IMR-90 (cell line): ENCODE measurements around the gene SDK1. TPM values are rescaled to one million over a fixed set of nuclear protein-coding genes. Genes with fewer than 3 reads are reported as not detected.

Experiments used
- ATAC-seq: fragments of 200-7000 bp; cut with Tn5 transposase; 2 replicates; pipeline ENCODE4 v1.9.1; 2020; ENCODE audit warnings: low read depth, mild to moderate bottlenecking, moderate library complexity
- BruUV-seq: library from RNA; stranded (reverse); fragments of 400-500 nt; replicated peaks from 2 replicates; lab custom pipeline; 2021; lab: Mats Ljungman, UMichigan
- CTCF ChIA-PET: fragments of 300-600 bp; formaldehyde crosslinking; extraction: SDS; loops from one replicate; lab custom pipeline; 2021; ENCODE audit warnings: antibody characterized with exemption; lab: Yijun Ruan, JAX
- POLR2A ChIA-PET: fragments of 300-600 bp; sonication (Branson Sonifier 250); formaldehyde crosslinking; loops from one replicate; lab custom pipeline; 2022; ENCODE audit warnings: antibody characterized with exemption; ENCODE audit not compliant: unreplicated experiment; lab: Charles Lee
- DNase-seq: peaks from one replicate; pipeline ENCODE4 v3.0.0; 2013
- H2AFZ ChIP-seq: replicated peaks from 2 replicates; pipeline ENCODE3; 2013; ENCODE audit warnings: low read length, mild to moderate bottlenecking; ENCODE audit not compliant: poor library complexity
- H2AK5ac ChIP-seq: 2 replicates; pipeline ENCODE4 v1.6.1; 2013; ENCODE audit warnings: low read depth, low read length, inconsistent platforms
- H2AK9ac ChIP-seq: replicated peaks from 2 replicates; pipeline ENCODE3; 2013; ENCODE audit warnings: mild to moderate bottlenecking, low read depth, low read length, moderate library complexity; ENCODE audit not compliant: poor library complexity
- H2BK120ac ChIP-seq: 2 replicates; pipeline ENCODE4 v1.6.1; 2013; ENCODE audit warnings: low read depth, low read length, inconsistent platforms
- H2BK15ac ChIP-seq: 3 replicates; pipeline ENCODE4 v1.6.1; 2013; ENCODE audit warnings: low read depth, low read length, inconsistent platforms
- H2BK20ac ChIP-seq: 2 replicates; pipeline ENCODE4 v1.6.1; 2013; ENCODE audit warnings: low read depth, mild to moderate bottlenecking, inconsistent platforms, low read length, moderate library complexity
- H2BK5ac ChIP-seq: 2 replicates; pipeline ENCODE4 v1.6.1; 2013; ENCODE audit warnings: mild to moderate bottlenecking, low read depth, low read length, inconsistent platforms; ENCODE audit not compliant: poor library complexity, severe bottlenecking
- H3K14ac ChIP-seq: replicated peaks from 2 replicates; pipeline ENCODE4 v1.6.1; 2013; ENCODE audit warnings: low read depth, low read length, inconsistent platforms
- H3K18ac ChIP-seq: 2 replicates; pipeline ENCODE4 v1.6.1; 2013; ENCODE audit warnings: low read depth, low read length, control low read depth
- H3K23ac ChIP-seq: 2 replicates; pipeline ENCODE4 v1.6.1; 2013; ENCODE audit warnings: low read depth, low read length, inconsistent platforms
- H3K27ac ChIP-seq: 2 replicates; pipeline ENCODE4 v1.5.1; 2013; ENCODE audit warnings: mild to moderate bottlenecking, control low read depth, low read length; ENCODE audit not compliant: insufficient read depth
- H3K27me3 ChIP-seq: 2 replicates; pipeline ENCODE4 v1.6.1; 2013; ENCODE audit warnings: low read length; ENCODE audit not compliant: control insufficient read depth, insufficient read depth
- H3K36me3 ChIP-seq: 2 replicates; pipeline ENCODE4 v1.6.1; 2013; ENCODE audit warnings: low read length, mixed read lengths; ENCODE audit not compliant: control insufficient read depth, insufficient read depth
- H3K4ac ChIP-seq: 2 replicates; pipeline ENCODE4 v1.6.1; 2013; ENCODE audit warnings: low read depth, low read length, inconsistent platforms
- H3K4me1 ChIP-seq: 2 replicates; pipeline ENCODE4 v1.6.1; 2013; ENCODE audit warnings: low read length, mixed read lengths; ENCODE audit not compliant: control insufficient read depth, insufficient read depth
- H3K4me2 ChIP-seq: 2 replicates; pipeline ENCODE4 v1.6.1; 2013; ENCODE audit warnings: low read depth, mild to moderate bottlenecking, control low read depth, low read length, moderate library complexity
- H3K4me3 ChIP-seq: 2 replicates; pipeline ENCODE4 v1.5.1; 2013; ENCODE audit warnings: low read depth, mild to moderate bottlenecking, control low read depth, low read length, moderate library complexity; ENCODE audit not compliant: insufficient read depth
- H3K56ac ChIP-seq: 2 replicates; pipeline ENCODE4 v1.6.1; 2013; ENCODE audit warnings: low read length, inconsistent platforms; ENCODE audit not compliant: insufficient read depth; ENCODE audit errors: extremely low read depth
- H3K79me1 ChIP-seq, 2 experiments: 2 replicates each; pipeline ENCODE4 v1.6.1; 2013; ENCODE audit warnings: low read length in 2 of 2, inconsistent platforms in 1 of 2, low read depth in 1 of 2
- H3K9ac ChIP-seq: 2 replicates; pipeline ENCODE4 v1.6.1; 2013; ENCODE audit warnings: low read depth, low read length, control low read depth
- H3K9me1 ChIP-seq: 2 replicates; pipeline ENCODE4 v1.6.1; 2013; ENCODE audit warnings: low read length, inconsistent platforms; ENCODE audit not compliant: insufficient read depth
- H3K9me3 ChIP-seq: 2 replicates; pipeline ENCODE4 v1.6.1; 2013; ENCODE audit warnings: low read length; ENCODE audit not compliant: control insufficient read depth, insufficient read depth
- H4K20me1 ChIP-seq: 2 replicates; pipeline ENCODE4 v1.6.1; 2013; ENCODE audit warnings: low read length, inconsistent platforms; ENCODE audit not compliant: insufficient read depth
- H4K5ac ChIP-seq: 2 replicates; pipeline ENCODE4 v1.6.1; 2013; ENCODE audit warnings: mild to moderate bottlenecking, low read depth, low read length, control low read depth
- H4K8ac ChIP-seq, 2 experiments: 2 replicates each; pipeline ENCODE4 v1.6.1; 2013; ENCODE audit warnings: low read depth in 2 of 2, low read length in 2 of 2, control low read depth in 1 of 2, inconsistent platforms in 1 of 2
- H4K91ac ChIP-seq: 2 replicates; pipeline ENCODE4 v1.6.1; 2013; ENCODE audit warnings: low read depth, low read length, inconsistent platforms; ENCODE audit not compliant: insufficient read depth
- BHLHE40 ChIP-seq: fragments of 150-350 bp; IDR thresholded peaks from 2 replicates; pipeline ENCODE4 v1.6.1; 2016; ENCODE audit warnings: mild to moderate bottlenecking, low read depth, low read length
- CEBPB ChIP-seq: IDR thresholded peaks from 2 replicates; pipeline ENCODE4 v1.6.1; 2012; ENCODE audit warnings: low read depth, low read length, improper control_type of control experiment
- CTCF ChIP-seq: conservative IDR thresholded peaks from 2 replicates; pipeline ENCODE4 v1.5.1; 2012; ENCODE audit warnings: mild to moderate bottlenecking, low read depth, low read length, improper control_type of control experiment
- ELK1 ChIP-seq: fragments of 150-350 bp; IDR thresholded peaks from 2 replicates; pipeline ENCODE4 v1.6.1; 2016; ENCODE audit warnings: low read depth, mild to moderate bottlenecking, low read length, moderate library complexity, borderline replicate concordance
- MXI1 ChIP-seq: IDR thresholded peaks from 2 replicates; pipeline ENCODE4 v1.6.1; 2012; ENCODE audit warnings: low read depth, mild to moderate bottlenecking, low read length, moderate library complexity, borderline replicate concordance
- POLR2A ChIP-seq: IDR thresholded peaks from 2 replicates; pipeline ENCODE4 v1.6.1; 2012; ENCODE audit warnings: mild to moderate bottlenecking, low read depth, low read length
- SMC3 ChIP-seq: fragments of 150-350 bp; IDR thresholded peaks from 2 replicates; pipeline ENCODE4 v1.6.1; 2016; ENCODE audit warnings: low read depth, mild to moderate bottlenecking, antibody characterized with exemption, low read length, moderate library complexity
- WGBS, 2 experiments: methylation state at CpG; one replicate each; pipeline versions ENCODE4 v1.1.5 to v1.1.7; 2013; ENCODE audit warnings: missing lambda C conversion rate in 2 of 2; ENCODE audit not compliant: insufficient read length in 1 of 2; ENCODE audit errors: extremely low coverage in 2 of 2; 5-methylcytosine and 5-hydroxymethylcytosine counted together
- dilution Hi-C: fragments of 300-500 bp; cut with HindIII; formaldehyde crosslinking; loops from one replicate; pipeline ENCODE4 v1.14.3; 2018; ENCODE audit warnings: low sequenced_read_pairs; ENCODE audit not compliant: unreplicated experiment
- in situ Hi-C: fragments of 300-500 bp; cut with MboI; formaldehyde crosslinking; loops from 3 replicates; pipeline ENCODE4 v1.14.3; 2019; ENCODE audit warnings: low sequenced_read_pairs, inconsistent platforms, mixed read lengths
- intact Hi-C: fragments of 100-400 bp; cut with micrococcal nuclease; formaldehyde crosslinking; loops from 2 replicates; pipeline ENCODE4 v1.10.0; 2022
- polyA plus RNA-seq, 3 experiments: library from polyadenylated mRNA; depleted of rRNA; stranded (reverse); fragments of >200 nt; gene quantifications; 2 replicates each; pipeline ENCODE4 v1.2.3, GENCODE V29; 2012; ENCODE audit warnings: low replicate concordance in 1 of 3
- total RNA-seq: library from RNA; depleted of rRNA; stranded (reverse); fragments of >200 nt; gene quantifications from 2 replicates; pipeline ENCODE4 v1.2.3, GENCODE V29; 2012
- TF ChIP-seq, protein P1 (sequence below): fragments of 150-350 bp; IDR thresholded peaks from 2 replicates; pipeline ENCODE4 v1.6.1; 2017; ENCODE audit warnings: mild to moderate bottlenecking, antibody characterized with exemption, low read length, low read depth

Gene SDK1
- total and polyA plus RNA-seq, 2 of the 4 experiments (the other 2 are of a cell fraction): 1.5 to 1.6 TPM

DNA sequence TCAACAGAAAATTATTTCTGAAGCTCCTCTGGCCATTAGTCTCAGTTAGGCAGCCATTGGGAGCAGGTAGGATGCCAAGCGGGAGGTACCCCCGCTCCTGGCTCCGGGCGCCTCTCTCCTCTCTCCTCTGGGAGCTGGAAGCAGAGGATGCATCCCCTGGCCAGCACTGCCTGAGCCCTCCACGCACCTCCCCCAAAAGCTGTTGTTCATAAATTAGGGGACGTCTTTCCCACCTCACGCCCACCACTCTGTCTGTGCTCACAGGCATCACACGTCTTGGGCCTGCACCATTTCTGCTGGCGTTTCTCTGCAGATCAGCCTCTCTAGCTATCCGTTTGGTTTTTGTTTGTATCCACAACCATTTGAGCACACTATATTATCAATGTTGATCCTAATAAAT lies 772.0 kb downstream of the SDK1 start:
- no peak overlapping the region for H4K8ac ChIP-seq
- H3K9me3 ChIP-seq: peaks cover 11% of the 10 kb centered on the region
- ChIA-PET CTCF (no interaction called here), POLR2A (no interaction called here)
- no peak overlapping the region for H2BK120ac ChIP-seq
- no peak overlapping the region for H3K18ac ChIP-seq
- H2BK15ac ChIP-seq: no peak overlapping the region
- TF ChIP-seq SMC3 (no peak), ELK1 (no peak), CTCF (no peak), MXI1 (no peak), CEBPB (no peak), POLR2A (no peak), BHLHE40 (no peak)
- TF ChIP-seq, protein P1, sequence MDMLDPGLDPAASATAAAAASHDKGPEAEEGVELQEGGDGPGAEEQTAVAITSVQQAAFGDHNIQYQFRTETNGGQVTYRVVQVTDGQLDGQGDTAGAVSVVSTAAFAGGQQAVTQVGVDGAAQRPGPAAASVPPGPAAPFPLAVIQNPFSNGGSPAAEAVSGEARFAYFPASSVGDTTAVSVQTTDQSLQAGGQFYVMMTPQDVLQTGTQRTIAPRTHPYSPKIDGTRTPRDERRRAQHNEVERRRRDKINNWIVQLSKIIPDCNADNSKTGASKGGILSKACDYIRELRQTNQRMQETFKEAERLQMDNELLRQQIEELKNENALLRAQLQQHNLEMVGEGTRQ: no peak
- no peak overlapping the region for H3K9ac ChIP-seq
- ATAC-seq: no peak
- H2AK5ac ChIP-seq: no peak overlapping the region
- H3K9me1 ChIP-seq: no peaks in the 10 kb centered on the region
- dilution Hi-C loops: no loop called here
- no peak overlapping the region for H4K5ac ChIP-seq
- H3K4me1 ChIP-seq: no peaks in the 10 kb centered on the region
- no peak overlapping the region for H2BK20ac ChIP-seq
- 40% methylated on average over 1 of the region's 10 CpGs; no CpG with 5 or more reads in 1 of the 2 experiments for WGBS, 2 experiments
- no peak overlapping the region for H4K91ac ChIP-seq
- in situ Hi-C loops: no loop called here
- H3K14ac ChIP-seq: no peak overlapping the region
- no TSS peak for BruUV-seq
- H3K79me1 ChIP-seq: no peaks in the 10 kb centered on the region
- H2BK5ac ChIP-seq: no peak overlapping the region
- no peaks in the 10 kb centered on the region for H3K27me3 ChIP-seq
- intact Hi-C loops: no loop called here
- H2AFZ ChIP-seq: no peak overlapping the region
- H3K23ac ChIP-seq: no peak overlapping the region
- no peak overlapping the region for H2AK9ac ChIP-seq
- H3K56ac ChIP-seq: no peak overlapping the region
- H3K36me3 ChIP-seq: no peaks in the 10 kb centered on the region
- H3K27ac ChIP-seq: no peak overlapping the region
- no peak overlapping the region for H3K4me2 ChIP-seq
- H3K4ac ChIP-seq: no peak overlapping the region
- no peaks in the 10 kb centered on the region for H4K20me1 ChIP-seq
- DNase-seq: no peak
- no peak overlapping the region for H3K4me3 ChIP-seq
